Measurements from ENCODE around the gene MSI2. TPM values are rescaled to one million over a fixed set of nuclear protein-coding genes. Genes with fewer than 3 reads are reported as not detected.

The MSI2 gene
- total and polyA plus RNA-seq, 9 of the 15 experiments (the other 6 are each of a cell fraction or from before 2014, with no cell fraction given): 4.6 to 61.8 (median 42.4) TPM

DNA sequence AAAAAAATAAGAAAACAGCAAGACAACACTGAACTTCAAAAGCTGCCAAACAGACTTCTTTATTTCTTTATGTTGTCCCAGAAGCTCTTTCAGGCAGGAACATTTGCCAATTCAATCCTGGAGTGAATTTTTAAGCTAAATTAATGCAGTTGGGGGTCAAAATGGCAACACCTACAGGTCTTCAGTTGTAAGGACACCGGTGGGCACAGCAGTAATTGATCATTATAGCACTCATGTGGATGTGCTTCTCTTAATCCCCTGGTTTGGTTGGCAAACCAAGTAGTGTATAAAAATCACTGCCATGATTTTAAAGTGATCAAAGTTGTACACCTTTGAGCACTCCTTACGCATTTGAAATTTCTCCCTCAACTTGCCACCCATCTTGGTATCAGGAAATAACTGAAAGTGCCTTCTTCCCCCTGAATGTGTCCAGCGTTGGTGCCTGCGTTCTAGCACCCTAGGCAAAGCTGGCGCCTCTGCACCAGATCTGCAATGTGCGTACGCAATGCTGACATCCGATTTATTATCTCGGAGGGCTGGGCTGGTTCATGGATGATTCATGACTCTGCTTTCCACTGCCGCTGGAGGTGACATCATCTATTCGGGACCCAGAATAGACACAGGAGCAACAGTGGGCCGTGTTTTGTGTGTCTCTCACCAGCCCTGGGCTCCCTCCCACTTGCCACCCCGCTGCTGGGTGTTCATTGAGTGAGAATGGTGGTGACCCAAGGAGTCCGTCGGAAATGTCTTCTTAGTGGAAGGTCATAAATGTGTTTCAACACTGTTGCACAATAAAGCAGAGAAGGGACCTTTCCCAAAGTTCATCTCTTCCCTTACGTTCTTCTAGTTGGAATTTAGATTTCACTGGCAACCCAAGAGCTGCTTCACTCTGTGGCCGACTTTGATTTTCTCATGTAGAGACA lies 285.4 kb downstream of the MSI2 start (continued):
- peak; percentile 94 for TF ChIP-seq CREM (IDR thresholded peaks at IDR 0.05; ENCODE audit: low read depth)
- TF ChIP-seq, protein P1, sequence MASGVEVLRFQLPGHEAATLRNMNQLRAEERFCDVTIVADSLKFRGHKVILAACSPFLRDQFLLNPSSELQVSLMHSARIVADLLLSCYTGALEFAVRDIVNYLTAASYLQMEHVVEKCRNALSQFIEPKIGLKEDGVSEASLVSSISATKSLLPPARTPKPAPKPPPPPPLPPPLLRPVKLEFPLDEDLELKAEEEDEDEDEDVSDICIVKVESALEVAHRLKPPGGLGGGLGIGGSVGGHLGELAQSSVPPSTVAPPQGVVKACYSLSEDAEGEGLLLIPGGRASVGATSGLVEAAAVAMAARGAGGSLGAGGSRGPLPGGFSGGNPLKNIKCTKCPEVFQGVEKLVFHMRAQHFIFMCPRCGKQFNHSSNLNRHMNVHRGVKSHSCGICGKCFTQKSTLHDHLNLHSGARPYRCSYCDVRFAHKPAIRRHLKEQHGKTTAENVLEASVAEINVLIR (CRISPR knock-in tag; IDR thresholded peaks at IDR 0.05): no peak
- no peak for TF ChIP-seq POLR3A (IDR thresholded peaks at IDR 0.05; ENCODE audit: borderline replicate concordance, extremely low read depth, insufficient read depth, insufficient read length)
- no peak for TF ChIP-seq HIVEP1 (CRISPR knock-in tag; IDR thresholded peaks at IDR 0.05)
- TF ChIP-seq, protein P2, sequence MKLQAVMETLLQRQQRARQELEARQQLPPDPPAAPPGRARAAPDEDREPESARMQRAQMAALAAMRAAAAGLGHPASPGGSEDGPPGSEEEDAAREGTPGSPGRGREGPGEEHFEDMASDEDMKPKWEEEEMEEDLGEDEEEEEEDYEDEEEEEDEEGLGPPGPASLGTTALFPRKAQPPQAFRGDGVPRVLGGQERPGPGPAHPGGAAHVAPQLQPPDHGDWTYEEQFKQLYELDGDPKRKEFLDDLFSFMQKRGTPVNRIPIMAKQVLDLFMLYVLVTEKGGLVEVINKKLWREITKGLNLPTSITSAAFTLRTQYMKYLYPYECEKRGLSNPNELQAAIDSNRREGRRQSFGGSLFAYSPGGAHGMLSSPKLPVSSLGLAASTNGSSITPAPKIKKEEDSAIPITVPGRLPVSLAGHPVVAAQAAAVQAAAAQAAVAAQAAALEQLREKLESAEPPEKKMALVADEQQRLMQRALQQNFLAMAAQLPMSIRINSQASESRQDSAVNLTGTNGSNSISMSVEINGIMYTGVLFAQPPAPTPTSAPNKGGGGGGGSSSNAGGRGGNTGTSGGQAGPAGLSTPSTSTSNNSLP (IDR thresholded peaks at IDR 0.05; ENCODE audit: borderline replicate concordance, low read depth, low read length): peak; percentile 16; the same call in 1 of the 2 replicates
- TF ChIP-seq, protein P3, sequence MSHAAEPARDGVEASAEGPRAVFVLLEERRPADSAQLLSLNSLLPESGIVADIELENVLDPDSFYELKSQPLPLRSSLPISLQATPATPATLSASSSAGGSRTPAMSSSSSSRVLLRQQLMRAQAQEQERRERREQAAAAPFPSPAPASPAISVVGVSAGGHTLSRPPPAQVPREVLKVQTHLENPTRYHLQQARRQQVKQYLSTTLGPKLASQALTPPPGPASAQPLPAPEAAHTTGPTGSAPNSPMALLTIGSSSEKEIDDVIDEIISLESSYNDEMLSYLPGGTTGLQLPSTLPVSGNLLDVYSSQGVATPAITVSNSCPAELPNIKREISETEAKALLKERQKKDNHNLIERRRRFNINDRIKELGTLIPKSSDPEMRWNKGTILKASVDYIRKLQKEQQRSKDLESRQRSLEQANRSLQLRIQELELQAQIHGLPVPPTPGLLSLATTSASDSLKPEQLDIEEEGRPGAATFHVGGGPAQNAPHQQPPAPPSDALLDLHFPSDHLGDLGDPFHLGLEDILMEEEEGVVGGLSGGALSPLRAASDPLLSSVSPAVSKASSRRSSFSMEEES (CRISPR knock-in tag; IDR thresholded peaks at IDR 0.05): no peak
- TF ChIP-seq, protein P4, sequence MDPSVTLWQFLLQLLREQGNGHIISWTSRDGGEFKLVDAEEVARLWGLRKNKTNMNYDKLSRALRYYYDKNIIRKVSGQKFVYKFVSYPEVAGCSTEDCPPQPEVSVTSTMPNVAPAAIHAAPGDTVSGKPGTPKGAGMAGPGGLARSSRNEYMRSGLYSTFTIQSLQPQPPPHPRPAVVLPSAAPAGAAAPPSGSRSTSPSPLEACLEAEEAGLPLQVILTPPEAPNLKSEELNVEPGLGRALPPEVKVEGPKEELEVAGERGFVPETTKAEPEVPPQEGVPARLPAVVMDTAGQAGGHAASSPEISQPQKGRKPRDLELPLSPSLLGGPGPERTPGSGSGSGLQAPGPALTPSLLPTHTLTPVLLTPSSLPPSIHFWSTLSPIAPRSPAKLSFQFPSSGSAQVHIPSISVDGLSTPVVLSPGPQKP (CRISPR knock-in tag; IDR thresholded peaks at IDR 0.05): no peak
- TF ChIP-seq KDM4B (IDR thresholded peaks at IDR 0.05; ENCODE audit: borderline replicate concordance in 2 of 2, low read depth in 1 of 2): no peak
- TF ChIP-seq ZKSCAN1 (IDR thresholded peaks at IDR 0.05; ENCODE audit: low read depth, low read length): no peak
- no peak for TF ChIP-seq GABPB2 (CRISPR knock-in tag; conservative IDR thresholded peaks at IDR 0.05)
- TF ChIP-seq, protein P5, sequence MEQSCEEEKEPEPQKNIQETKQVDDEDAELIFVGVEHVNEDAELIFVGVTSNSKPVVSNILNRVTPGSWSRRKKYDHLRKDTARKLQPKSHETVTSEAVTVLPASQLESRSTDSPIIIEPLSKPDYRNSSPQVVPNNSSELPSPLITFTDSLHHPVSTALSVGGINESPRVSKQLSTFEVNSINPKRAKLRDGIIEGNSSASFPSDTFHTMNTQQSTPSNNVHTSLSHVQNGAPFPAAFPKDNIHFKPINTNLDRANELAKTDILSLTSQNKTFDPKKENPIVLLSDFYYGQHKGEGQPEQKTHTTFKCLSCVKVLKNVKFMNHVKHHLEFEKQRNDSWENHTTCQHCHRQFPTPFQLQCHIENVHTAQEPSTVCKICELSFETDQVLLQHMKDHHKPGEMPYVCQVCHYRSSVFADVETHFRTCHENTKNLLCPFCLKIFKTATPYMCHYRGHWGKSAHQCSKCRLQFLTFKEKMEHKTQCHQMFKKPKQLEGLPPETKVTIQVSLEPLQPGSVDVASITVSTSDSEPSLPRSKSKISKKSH (CRISPR knock-in tag; IDR thresholded peaks at IDR 0.05): no peak
- TF ChIP-seq, protein P6, sequence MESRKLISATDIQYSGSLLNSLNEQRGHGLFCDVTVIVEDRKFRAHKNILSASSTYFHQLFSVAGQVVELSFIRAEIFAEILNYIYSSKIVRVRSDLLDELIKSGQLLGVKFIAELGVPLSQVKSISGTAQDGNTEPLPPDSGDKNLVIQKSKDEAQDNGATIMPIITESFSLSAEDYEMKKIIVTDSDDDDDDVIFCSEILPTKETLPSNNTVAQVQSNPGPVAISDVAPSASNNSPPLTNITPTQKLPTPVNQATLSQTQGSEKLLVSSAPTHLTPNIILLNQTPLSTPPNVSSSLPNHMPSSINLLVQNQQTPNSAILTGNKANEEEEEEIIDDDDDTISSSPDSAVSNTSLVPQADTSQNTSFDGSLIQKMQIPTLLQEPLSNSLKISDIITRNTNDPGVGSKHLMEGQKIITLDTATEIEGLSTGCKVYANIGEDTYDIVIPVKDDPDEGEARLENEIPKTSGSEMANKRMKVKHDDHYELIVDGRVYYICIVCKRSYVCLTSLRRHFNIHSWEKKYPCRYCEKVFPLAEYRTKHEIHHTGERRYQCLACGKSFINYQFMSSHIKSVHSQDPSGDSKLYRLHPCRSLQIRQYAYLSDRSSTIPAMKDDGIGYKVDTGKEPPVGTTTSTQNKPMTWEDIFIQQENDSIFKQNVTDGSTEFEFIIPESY (CRISPR knock-in tag; IDR thresholded peaks at IDR 0.05): no peak
- TF ChIP-seq LCOR (CRISPR knock-in tag; IDR thresholded peaks at IDR 0.05): peak; percentile 23; the same call in 1 of the 2 replicates
- TF ChIP-seq FOXA3 (CRISPR knock-in tag; conservative IDR thresholded peaks at IDR 0.05 in 1 of 2, IDR thresholded peaks at IDR 0.05 in 1 of 2): no peak
- TF ChIP-seq JUND (IDR thresholded peaks at IDR 0.05; ENCODE audit: borderline replicate concordance, low read depth, low read length): peak; percentile 97
- peak; percentile 97 for TF ChIP-seq JUND (tag; IDR thresholded peaks at IDR 0.05; ENCODE audit: borderline replicate concordance, low read depth, low read length)

Data from K562 (cell line).